ENCODE measurements around the gene SSBP1.
"Not testable (repeated sequence)": the region's sequence is repeated elsewhere in the genome, so short reads cannot be mapped to it uniquely, and the experiment has no call there.

The SSBP1 gene

GRCh38 chr7:141742229-141742628 is 4.1 kb downstream of the SSBP1 start:
- no peak for TF ChIP-seq ZFX (IDR thresholded peaks at IDR 0.05; ENCODE audit: borderline replicate concordance)
- no peak for TF ChIP-seq CTCF (IDR thresholded peaks at IDR 0.05)

GRCh38 chr7:141744131-141744530 is 6.0 kb downstream of the SSBP1 start:
- H3K27ac ChIP-seq: no peak overlapping the region
- TF ChIP-seq ZFX (IDR thresholded peaks at IDR 0.05; ENCODE audit: borderline replicate concordance) (no peak), CTCF (IDR thresholded peaks at IDR 0.05) (no peak)

More at GRCh38 chr7:141742229-141742628, 4.1 kb downstream of the SSBP1 start:
- H3K27ac ChIP-seq: no peak overlapping the region

- no peak for TF ChIP-seq CTCF (IDR thresholded peaks at IDR 0.05)
- no peak for TF ChIP-seq ZFX (IDR thresholded peaks at IDR 0.05; ENCODE audit: borderline replicate concordance)
- no peak overlapping the region for H3K27ac ChIP-seq
These were observed 10.2 kb downstream of the SSBP1 start for GRCh38 chr7:141748396-141748795.

GRCh38 chr7:141751904-141752303 is 13.7 kb downstream of the SSBP1 start:
- not testable (repeated sequence) for H3K27ac ChIP-seq

GRCh38 chr7:141752634-141753033 is 14.5 kb downstream of the SSBP1 start:
- peak; percentile 64 for TF ChIP-seq CTCF (IDR thresholded peaks at IDR 0.05)
- no peak for TF ChIP-seq ZFX (IDR thresholded peaks at IDR 0.05; ENCODE audit: borderline replicate concordance)
- no peak overlapping the region for H3K27ac ChIP-seq

GRCh38 chr7:141754939-141755338 is 16.8 kb downstream of the SSBP1 start:
- H3K27ac ChIP-seq: no peak overlapping the region
- peak; percentile 76 for TF ChIP-seq CTCF (IDR thresholded peaks at IDR 0.05)
- TF ChIP-seq ZFX (IDR thresholded peaks at IDR 0.05; ENCODE audit: borderline replicate concordance): no peak

- TF ChIP-seq ZFX (IDR thresholded peaks at IDR 0.05; ENCODE audit: borderline replicate concordance): no peak
- no peak for TF ChIP-seq CTCF (IDR thresholded peaks at IDR 0.05)
These were observed 25.6 kb downstream of the SSBP1 start, which contains the start of gene TAS2R3 for GRCh38 chr7:141763797-141764196. TAS2R3 (plus strand) TSS chr7:141764097; CDS start chr7:141764159, 62 bp downstream.

GRCh38 chr7:141770083-141770583 is 32.0 kb downstream of the SSBP1 start:
- not testable (repeated sequence) for H3K27ac ChIP-seq

More at GRCh38 chr7:141763797-141764196, 25.6 kb downstream of the SSBP1 start, which contains the start of gene TAS2R3:
- no peak within 1 kb of the TSS for H3K27ac ChIP-seq
